BE2C (cell line): ENCODE results near the gene SYAP1.
"Not testable (repeated sequence)": the region's sequence is repeated elsewhere in the genome, so short reads cannot be mapped to it uniquely, and the experiment has no call there.

Source experiments
- DNase-seq: peaks from one replicate; pipeline ENCODE4 v3.0.0-alpha.2; 2020
- H3K27me3 ChIP-seq: fragments of 250-450 bp; sonication (Bioruptor Pico); 2 replicates; pipeline ENCODE4 v1.5.1; 2020; ENCODE audit warnings: mild to moderate bottlenecking
- H3K36me3 ChIP-seq: fragments of 250-450 bp; sonication (Bioruptor Pico); 2 replicates; pipeline ENCODE4 v1.5.1; 2020; ENCODE audit warnings: mild to moderate bottlenecking
- H3K4me1 ChIP-seq: fragments of 250-450 bp; sonication (Bioruptor Pico); 2 replicates; pipeline ENCODE4 v1.5.1; 2020
- H3K4me3 ChIP-seq: 2 replicates; pipeline ENCODE4 v1.5.1; 2011; ENCODE audit warnings: low read depth, low read length
- H3K9me3 ChIP-seq: fragments of 250-450 bp; sonication (Bioruptor Pico); 2 replicates; pipeline ENCODE4 v1.5.1; 2020
- CTCF ChIP-seq: IDR thresholded peaks from 2 replicates; pipeline ENCODE4 v1.5.1; 2012; ENCODE audit warnings: mild to moderate bottlenecking, low read depth, low read length

SYAP1 gene

GRCh38 chrX:16750136-16750535 is 30.7 kb downstream of the SYAP1 start:
- Histone ChIP-seq H3K9me3 (no peaks in the 10 kb centered on the region), H3K36me3 (no peaks in the 10 kb centered on the region), H3K27me3 (no peaks in the 10 kb centered on the region), H3K4me3 (no peak overlapping the region), H3K4me1 (no peaks in the 10 kb centered on the region)
- no peak for DNase-seq
- no peak for TF ChIP-seq CTCF

- Histone ChIP-seq H3K27me3 (no peaks in the 10 kb centered on the region), H3K9me3 (no peaks in the 10 kb centered on the region), H3K4me3 (no peak overlapping the region), H3K36me3 (no peaks in the 10 kb centered on the region), H3K4me1 (no peaks in the 10 kb centered on the region)
- no peak for DNase-seq
- no peak for TF ChIP-seq CTCF
These were observed 34.6 kb downstream of the SYAP1 start for GRCh38 chrX:16754019-16754418.

- no peaks in the 10 kb centered on the region for H3K9me3 ChIP-seq
- H3K4me1 ChIP-seq = no peaks in the 10 kb centered on the region
- TF ChIP-seq CTCF = no peak
- no peak overlapping the region for H3K4me3 ChIP-seq
- no peaks in the 10 kb centered on the region for H3K36me3 ChIP-seq
- no peak for DNase-seq
- H3K27me3 ChIP-seq = no peaks in the 10 kb centered on the region
These were observed 37.3 kb downstream of the SYAP1 start for GRCh38 chrX:16756724-16757123.

GRCh38 chrX:16761500-16761899 is 42.1 kb downstream of the SYAP1 start:
- DNase-seq, H3K36me3 ChIP-seq, H3K4me1 ChIP-seq, H3K9me3 ChIP-seq, H3K27me3 ChIP-seq, H3K4me3 ChIP-seq: not testable (repeated sequence)

GRCh38 chrX:16762579-16762978 is 43.2 kb downstream of the SYAP1 start:
- DNase-seq = no peak
- Histone ChIP-seq H3K4me3 (no peak overlapping the region), H3K27me3 (no peaks in the 10 kb centered on the region), H3K9me3 (no peaks in the 10 kb centered on the region), H3K4me1 (no peaks in the 10 kb centered on the region), H3K36me3 (no peaks in the 10 kb centered on the region)
- no peak for TF ChIP-seq CTCF

- Histone ChIP-seq H3K4me1 (no peaks in the 10 kb centered on the region), H3K36me3 (no peaks in the 10 kb centered on the region), H3K9me3 (no peaks in the 10 kb centered on the region), H3K4me3 (no peak overlapping the region), H3K27me3 (no peaks in the 10 kb centered on the region)
- TF ChIP-seq CTCF = no peak
- DNase-seq = no peak
These were observed 46.2 kb downstream of the SYAP1 start for GRCh38 chrX:16765594-16765993.

GRCh38 chrX:16770970-16771482 is 51.6 kb downstream of the SYAP1 start:
- TF ChIP-seq CTCF = no peak
- Histone ChIP-seq H3K36me3 (no peaks in the 10 kb centered on the region), H3K9me3 (no peaks in the 10 kb centered on the region), H3K27me3 (no peaks in the 10 kb centered on the region), H3K4me3 (no peak overlapping the region), H3K4me1 (peaks cover 7% of the 10 kb centered on the region)
- no peak for DNase-seq
